Mononuclear cell (primary cell): ENCODE measurements around the gene TMEM63A. TPM values are rescaled to one million over a fixed set of nuclear protein-coding genes. Genes with fewer than 3 reads are reported as not detected.

Experiments
- H3K27me3 ChIP-seq: 2 replicates; pipeline ENCODE4 v1.6.0; 2011; ENCODE audit warnings: low read length, control low read depth; ENCODE audit not compliant: insufficient read depth
- H3K4me1 ChIP-seq: 2 replicates; pipeline ENCODE4 v1.5.1; 2011; ENCODE audit warnings: mild to moderate bottlenecking, low read length, control low read depth; ENCODE audit not compliant: insufficient read depth
- H3K4me3 ChIP-seq: 2 replicates; pipeline ENCODE4 v1.5.1; 2011; ENCODE audit warnings: mild to moderate bottlenecking, low read length, moderate library complexity
- H3K9me3 ChIP-seq: 2 replicates; pipeline ENCODE4 v1.5.1; 2011; ENCODE audit warnings: low read depth, mild to moderate bottlenecking, control low read depth, low read length
- total RNA-seq: library from RNA; depleted of rRNA; stranded (reverse); fragments of >200 nt; gene quantifications from one replicate; pipeline ENCODE4 v1.2.3, GENCODE V29; 2012

Gene TMEM63A
- total RNA-seq, 1 donor: 56.0 TPM

GRCh38 chr1:225868631-225869330 lies 13.4 kb downstream of the TMEM63A start:
- H3K9me3 ChIP-seq: no peaks in the 10 kb centered on the region
- H3K4me1 ChIP-seq: peaks cover 35% of the 10 kb centered on the region
- H3K4me3 ChIP-seq: no peak overlapping the region
- no peaks in the 10 kb centered on the region for H3K27me3 ChIP-seq

GRCh38 chr1:225866981-225867380 lies 15.2 kb downstream of the TMEM63A start:
- Histone ChIP-seq H3K27me3 (no peaks in the 10 kb centered on the region), H3K4me1 (peaks cover 30% of the 10 kb centered on the region), H3K4me3 (no peak overlapping the region)

GRCh38 chr1:225866061-225866837 lies 15.9 kb downstream of the TMEM63A start:
- H3K27me3 ChIP-seq: no peaks in the 10 kb centered on the region
- no peak overlapping the region for H3K4me3 ChIP-seq
- peaks cover 30% of the 10 kb centered on the region for H3K4me1 ChIP-seq
- H3K9me3 ChIP-seq: no peaks in the 10 kb centered on the region

More at GRCh38 chr1:225866981-225867380, 15.2 kb downstream of the TMEM63A start:
- H3K9me3 ChIP-seq: no peaks in the 10 kb centered on the region

- Histone ChIP-seq H3K27me3 (no peaks in the 10 kb centered on the region), H3K9me3 (no peaks in the 10 kb centered on the region), H3K4me1 (peaks cover 30% of the 10 kb centered on the region), H3K4me3 (no peak overlapping the region)
Observed at GRCh38 chr1:225865514-225865913, 16.7 kb downstream of the TMEM63A start.

- no peak overlapping the region for H3K4me3 ChIP-seq
- no peaks in the 10 kb centered on the region for H3K9me3 ChIP-seq
- H3K4me1 ChIP-seq: peaks cover 30% of the 10 kb centered on the region
- H3K27me3 ChIP-seq: no peaks in the 10 kb centered on the region
Observed at GRCh38 chr1:225863167-225863566, 19.0 kb downstream of the TMEM63A start.

- Histone ChIP-seq H3K4me1 (peaks cover 25% of the 10 kb centered on the region), H3K4me3 (no peak overlapping the region), H3K27me3 (no peaks in the 10 kb centered on the region)
Observed at GRCh38 chr1:225862581-225862950, 19.6 kb downstream of the TMEM63A start.

GRCh38 chr1:225861834-225862580 lies 20.2 kb downstream of the TMEM63A start:
- no peak overlapping the region for H3K4me3 ChIP-seq
- no peaks in the 10 kb centered on the region for H3K9me3 ChIP-seq
- H3K4me1 ChIP-seq: peaks cover 20% of the 10 kb centered on the region
- no peaks in the 10 kb centered on the region for H3K27me3 ChIP-seq

More at GRCh38 chr1:225862581-225862950, 19.6 kb downstream of the TMEM63A start:
- H3K9me3 ChIP-seq: no peaks in the 10 kb centered on the region

GRCh38 chr1:225860876-225861441 lies 21.2 kb downstream of the TMEM63A start:
- H3K27me3 ChIP-seq: no peaks in the 10 kb centered on the region
- H3K9me3 ChIP-seq: no peaks in the 10 kb centered on the region
- H3K4me1 ChIP-seq: peaks cover 20% of the 10 kb centered on the region
- H3K4me3 ChIP-seq: no peak overlapping the region

- no peaks in the 10 kb centered on the region for H3K27me3 ChIP-seq
- H3K4me1 ChIP-seq: peaks cover 18% of the 10 kb centered on the region
- H3K9me3 ChIP-seq: no peaks in the 10 kb centered on the region
- no peak overlapping the region for H3K4me3 ChIP-seq
Observed at GRCh38 chr1:225860107-225860506, 22.1 kb downstream of the TMEM63A start.

- Histone ChIP-seq H3K27me3 (no peaks in the 10 kb centered on the region), H3K9me3 (no peaks in the 10 kb centered on the region), H3K4me3 (no peak overlapping the region), H3K4me1 (peaks cover 17% of the 10 kb centered on the region)
Observed at GRCh38 chr1:225859151-225859550, 23.0 kb downstream of the TMEM63A start.

- Histone ChIP-seq H3K4me3 (no peak overlapping the region), H3K4me1 (peaks cover 24% of the 10 kb centered on the region), H3K9me3 (no peaks in the 10 kb centered on the region), H3K27me3 (no peaks in the 10 kb centered on the region)
Observed at GRCh38 chr1:225857256-225857655, 24.9 kb downstream of the TMEM63A start.

- Histone ChIP-seq H3K4me3 (no peak overlapping the region), H3K9me3 (no peaks in the 10 kb centered on the region)
Observed at GRCh38 chr1:225855503-225856300, 26.5 kb downstream of the TMEM63A start.

GRCh38 chr1:225853441-225853840 lies 28.7 kb downstream of the TMEM63A start:
- no peak overlapping the region for H3K4me3 ChIP-seq
- no peaks in the 10 kb centered on the region for H3K9me3 ChIP-seq
- H3K27me3 ChIP-seq: no peaks in the 10 kb centered on the region
- H3K4me1 ChIP-seq: peaks cover 52% of the 10 kb centered on the region

More at GRCh38 chr1:225855503-225856300, 26.5 kb downstream of the TMEM63A start:
- Histone ChIP-seq H3K27me3 (no peaks in the 10 kb centered on the region), H3K4me1 (peaks cover 31% of the 10 kb centered on the region)

GRCh38 chr1:225852413-225853124 lies 29.6 kb downstream of the TMEM63A start:
- Histone ChIP-seq H3K4me1 (peaks cover 61% of the 10 kb centered on the region), H3K9me3 (no peaks in the 10 kb centered on the region), H3K27me3 (no peaks in the 10 kb centered on the region), H3K4me3 (no peak overlapping the region)
